ENCODE measurements around the gene TSPAN9.

DNA sequence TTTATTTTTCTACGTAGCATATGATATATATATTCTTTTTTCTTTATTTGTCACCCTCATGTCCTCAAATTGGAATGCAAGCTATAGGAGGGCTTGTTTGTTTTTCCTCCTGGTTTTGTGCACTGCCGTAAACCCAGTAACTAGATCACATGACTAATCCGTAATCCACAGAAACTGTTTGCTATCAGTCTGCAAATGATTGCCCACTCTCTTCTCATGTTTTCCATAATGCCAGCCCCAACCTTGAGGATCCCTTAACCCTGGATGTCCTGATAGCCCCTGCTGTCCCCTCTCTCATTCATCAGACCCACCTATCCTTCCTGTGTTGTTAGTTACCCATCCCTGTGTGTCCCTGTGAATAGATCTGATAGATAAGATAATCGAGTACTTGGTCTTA, 94.0 kb downstream of the TSPAN9 start:
- TF ChIP-seq SIN3A (IDR thresholded peaks at IDR 0.05; ENCODE audit: borderline replicate concordance, insufficient read depth, low read depth, low read length) (no peak), POLR2AphosphoS5 (IDR thresholded peaks at IDR 0.05; ENCODE audit: low read depth, low read length) (no peak)
- TF ChIP-seq, protein P1, sequence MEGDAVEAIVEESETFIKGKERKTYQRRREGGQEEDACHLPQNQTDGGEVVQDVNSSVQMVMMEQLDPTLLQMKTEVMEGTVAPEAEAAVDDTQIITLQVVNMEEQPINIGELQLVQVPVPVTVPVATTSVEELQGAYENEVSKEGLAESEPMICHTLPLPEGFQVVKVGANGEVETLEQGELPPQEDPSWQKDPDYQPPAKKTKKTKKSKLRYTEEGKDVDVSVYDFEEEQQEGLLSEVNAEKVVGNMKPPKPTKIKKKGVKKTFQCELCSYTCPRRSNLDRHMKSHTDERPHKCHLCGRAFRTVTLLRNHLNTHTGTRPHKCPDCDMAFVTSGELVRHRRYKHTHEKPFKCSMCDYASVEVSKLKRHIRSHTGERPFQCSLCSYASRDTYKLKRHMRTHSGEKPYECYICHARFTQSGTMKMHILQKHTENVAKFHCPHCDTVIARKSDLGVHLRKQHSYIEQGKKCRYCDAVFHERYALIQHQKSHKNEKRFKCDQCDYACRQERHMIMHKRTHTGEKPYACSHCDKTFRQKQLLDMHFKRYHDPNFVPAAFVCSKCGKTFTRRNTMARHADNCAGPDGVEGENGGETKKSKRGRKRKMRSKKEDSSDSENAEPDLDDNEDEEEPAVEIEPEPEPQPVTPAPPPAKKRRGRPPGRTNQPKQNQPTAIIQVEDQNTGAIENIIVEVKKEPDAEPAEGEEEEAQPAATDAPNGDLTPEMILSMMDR (IDR thresholded peaks at IDR 0.05), result no peak
